Smooth muscle cell of the brain vasculature (primary cell): Measurements from ENCODE around the gene TIMM10B.
A peak's percentile ranks its signal among the peaks of the same experiment; 100 is the strongest.

Experiments
- DNase-seq: peaks from one replicate; pipeline ENCODE4 v3.0.0-alpha.2; 2012; ENCODE audit warnings: low read depth, low spot score

Gene TIMM10B

GRCh38 chr11:6481012-6481923, at the start of gene TIMM10B, which contains the start of gene ARFIP2:
TIMM10B (plus strand) TSS chr11:6481501; CDS start chr11:6481517, 16 bp downstream.
ARFIP2 (minus strand) TSS chr11:6481331; CDS start chr11:6480421, 910 bp downstream.
- DNase-seq, result peak; percentile 91

GRCh38 chr11:6431861-6432260, 49.4 kb upstream of the TIMM10B start:
- no peak for DNase-seq

- DNase-seq, result no peak
Observed at GRCh38 chr11:6433998-6434660, 47.2 kb upstream of the TIMM10B start.

- DNase-seq, result no peak
Observed at GRCh38 chr11:6437423-6437822, 43.9 kb upstream of the TIMM10B start.

- DNase-seq, result no peak
Observed at GRCh38 chr11:6437993-6438392, 43.3 kb upstream of the TIMM10B start.

DNA sequence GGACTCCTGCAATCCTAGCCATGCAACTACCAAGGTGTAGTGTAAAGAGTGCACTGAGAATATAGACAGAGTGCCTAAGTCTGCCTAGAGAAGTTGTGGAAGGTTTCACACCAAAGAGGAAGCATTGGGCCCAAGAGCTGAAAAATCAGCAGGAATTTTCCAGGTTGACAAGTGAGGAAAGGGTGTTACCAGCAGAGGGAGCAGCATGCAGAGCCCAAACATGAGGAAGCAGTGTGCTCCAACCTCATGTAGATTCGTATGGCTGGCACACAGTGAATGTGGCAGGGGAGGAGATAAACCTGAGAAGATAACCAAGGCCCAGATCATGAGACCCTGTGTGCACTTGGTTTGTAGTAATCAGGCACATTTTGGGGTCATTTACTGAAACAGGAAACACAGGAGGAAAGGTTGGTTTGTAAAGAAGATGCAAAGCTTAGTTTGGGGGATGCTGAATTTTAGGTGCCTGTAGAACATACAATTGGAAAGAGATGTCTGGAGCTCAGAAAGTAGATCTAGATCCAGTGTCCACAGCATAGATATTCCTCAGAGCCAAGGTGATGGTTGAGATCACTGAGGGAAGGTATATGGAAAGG, 42.2 kb upstream of the TIMM10B start:
- DNase-seq, result no peak

DNA sequence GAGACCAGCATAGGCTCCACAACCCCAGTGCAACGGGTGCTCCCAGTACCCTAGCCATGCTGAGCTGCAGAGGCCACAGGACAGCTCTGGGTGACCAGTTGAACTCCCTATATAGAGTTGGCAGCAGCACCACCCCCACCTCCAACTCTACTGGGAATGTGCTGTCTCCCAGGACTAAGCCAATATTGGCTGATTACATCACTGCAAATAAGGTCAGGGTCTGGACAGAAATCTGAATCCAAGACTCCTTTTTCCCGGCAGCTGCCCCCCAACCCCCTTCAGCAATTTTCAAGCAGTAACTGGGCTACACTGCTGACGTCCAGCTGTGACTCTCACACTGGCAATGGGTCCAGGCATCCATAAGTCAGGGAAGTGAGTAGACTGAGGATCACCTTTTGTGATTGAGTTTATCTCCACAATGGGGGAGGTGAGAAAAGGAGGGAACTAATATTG, 40.4 kb upstream of the TIMM10B start, which contains the start of gene HPX:
HPX (minus strand) TSS at position 82 of the 453 bp plus-strand sequence; CDS start at position 58, 24 bp downstream.
- no peak for DNase-seq

DNA sequence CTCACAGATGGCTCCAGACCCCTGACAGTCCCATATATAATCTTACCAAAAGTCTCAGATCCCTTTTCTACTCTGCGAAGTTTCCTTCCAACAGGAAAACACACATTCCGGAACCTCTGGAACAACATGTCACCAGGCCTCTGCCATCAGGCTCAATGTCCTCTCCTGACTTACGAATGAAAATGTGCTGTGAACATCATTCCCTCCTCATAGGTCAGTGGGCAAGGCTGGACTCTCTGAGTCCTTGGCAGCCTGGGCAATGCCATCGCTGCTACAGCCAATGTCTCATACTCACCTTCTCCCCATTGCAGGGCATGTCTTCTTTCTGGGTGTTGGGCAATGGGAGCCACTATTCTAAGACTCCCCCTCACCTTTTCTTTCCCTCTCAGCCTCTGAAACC, 38.9 kb upstream of the TIMM10B start:
- no peak for DNase-seq

DNA sequence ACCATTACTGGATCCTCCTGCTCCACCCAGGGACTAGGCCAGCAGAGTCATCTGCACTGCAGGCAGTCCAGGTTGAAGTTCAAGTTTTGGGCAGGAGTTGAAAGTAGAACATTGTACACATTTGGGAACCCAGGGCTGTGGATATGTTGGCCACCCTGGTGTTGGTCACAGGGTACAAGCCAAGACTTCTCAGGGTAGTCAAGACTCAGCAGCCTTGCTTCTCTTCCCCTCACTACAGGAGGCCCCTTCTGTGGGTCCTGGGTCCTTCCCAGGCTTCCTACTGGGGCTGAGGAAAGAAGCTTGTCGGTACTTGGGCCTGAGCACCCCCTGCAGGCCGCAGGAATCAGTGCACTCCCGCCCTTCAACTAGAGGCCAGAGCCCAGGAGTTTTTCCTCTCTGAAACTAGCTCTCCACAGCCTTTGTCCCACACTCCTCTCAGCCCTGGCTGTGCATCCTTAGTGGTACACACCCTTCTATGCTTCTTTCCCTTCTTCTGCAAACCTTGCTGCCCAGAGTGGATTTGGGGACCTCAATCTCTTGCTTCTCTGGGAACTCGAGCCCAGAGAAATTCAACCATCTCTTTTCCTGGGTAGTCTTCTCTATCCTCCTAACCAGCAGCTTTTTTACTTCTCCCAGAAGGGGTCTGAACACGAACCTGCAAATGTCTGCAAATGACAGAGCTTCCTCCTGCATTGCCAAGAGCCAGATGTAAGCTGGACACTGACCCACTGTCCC, 37.9 kb upstream of the TIMM10B start:
- no peak for DNase-seq

DNA sequence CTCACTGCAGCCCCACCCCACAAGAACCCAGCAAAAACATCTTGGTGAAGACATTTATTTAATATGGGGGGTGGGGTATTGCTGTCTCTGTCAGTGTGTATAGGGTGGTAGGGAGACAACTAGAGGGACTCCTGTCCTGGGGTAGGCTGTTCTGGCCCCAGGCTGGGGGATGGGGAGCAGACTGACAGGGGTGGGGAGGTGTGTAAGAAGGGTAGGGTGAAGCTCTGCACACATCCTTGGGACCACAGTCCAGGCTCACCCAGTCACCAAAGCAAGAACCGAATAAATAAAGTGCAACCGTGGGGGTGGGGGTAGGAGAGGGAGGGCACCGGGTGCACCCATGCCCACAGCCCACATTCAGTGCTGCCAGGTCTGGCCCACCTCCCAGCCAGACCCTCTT, 32.7 kb upstream of the TIMM10B start:
- no peak for DNase-seq

DNA sequence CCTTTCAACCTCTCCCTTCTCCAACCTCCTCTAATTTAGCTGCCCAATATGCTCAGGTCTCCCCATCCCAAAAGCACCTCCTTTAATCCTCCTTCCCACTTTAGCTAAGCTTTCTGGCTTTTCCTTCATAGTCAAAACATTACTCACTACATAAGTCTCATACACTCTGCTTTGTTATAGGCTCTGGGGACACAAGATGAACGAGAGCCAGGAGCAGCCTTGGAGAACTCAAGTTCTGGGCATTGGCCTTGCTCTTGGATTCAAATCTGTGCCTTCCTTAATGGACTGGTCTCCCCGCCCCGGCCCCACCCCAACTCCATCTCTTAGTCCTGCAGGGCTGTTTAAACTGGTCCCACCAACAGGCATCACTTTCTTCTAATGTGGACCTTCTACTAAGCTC, 29.1 kb upstream of the TIMM10B start:
- no peak for DNase-seq

DNA sequence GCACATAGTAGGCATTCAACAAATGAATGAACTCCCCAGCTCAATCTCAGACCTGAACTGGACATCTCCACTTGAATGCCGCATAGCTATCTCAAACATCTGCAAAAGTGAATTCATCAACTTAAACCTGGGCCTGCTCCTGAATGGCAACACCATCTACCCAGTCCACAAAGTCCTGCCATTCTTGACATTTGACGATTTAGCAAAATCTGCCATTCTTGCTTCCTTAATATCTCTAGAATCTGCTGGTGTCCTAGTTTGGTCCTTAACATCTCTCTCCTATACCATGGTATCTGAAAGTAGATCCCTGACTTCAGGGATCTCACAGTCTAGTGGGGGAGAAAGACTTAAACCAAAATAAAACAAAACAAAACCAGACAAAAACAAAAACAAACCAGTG, 28.1 kb upstream of the TIMM10B start:
- no peak for DNase-seq

- no peak for DNase-seq
Observed at GRCh38 chr11:6455070-6455469, 26.2 kb upstream of the TIMM10B start.

DNA sequence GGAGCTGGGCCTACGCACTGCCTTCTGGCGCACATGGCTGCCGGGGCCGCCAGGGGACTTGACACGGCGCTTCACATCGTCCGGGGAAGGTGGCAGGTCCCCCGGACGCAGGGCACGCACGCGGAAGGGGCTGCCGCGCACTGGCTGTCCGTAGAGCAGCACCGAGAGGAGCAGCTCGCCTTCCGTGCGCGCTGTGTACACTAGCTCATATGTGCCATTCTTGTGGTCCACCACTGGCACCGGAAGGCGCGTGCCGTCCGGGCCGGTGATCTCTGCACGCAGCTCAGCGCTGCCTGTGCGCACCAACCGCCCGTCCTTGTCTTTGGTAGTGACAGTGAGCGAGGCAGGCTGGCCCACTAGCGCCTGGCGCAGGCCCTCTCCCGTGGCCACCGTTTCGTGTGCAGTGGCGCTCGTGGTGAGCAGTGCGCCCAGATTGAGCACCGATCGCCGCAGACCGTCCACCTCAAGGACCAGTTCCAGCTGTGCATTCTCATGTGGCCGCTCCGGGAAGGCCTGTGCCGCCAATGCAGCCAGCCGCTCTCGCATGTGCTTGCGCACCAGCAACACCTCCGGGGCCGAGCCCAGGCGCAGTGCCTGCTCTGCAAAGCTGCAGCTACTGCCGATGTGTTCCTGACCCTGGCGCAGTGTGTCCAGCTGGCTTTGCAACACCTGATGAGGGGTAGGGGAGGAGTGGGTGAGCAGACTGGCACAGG, 24.8 kb upstream of the TIMM10B start:
- no peak for DNase-seq

DNA sequence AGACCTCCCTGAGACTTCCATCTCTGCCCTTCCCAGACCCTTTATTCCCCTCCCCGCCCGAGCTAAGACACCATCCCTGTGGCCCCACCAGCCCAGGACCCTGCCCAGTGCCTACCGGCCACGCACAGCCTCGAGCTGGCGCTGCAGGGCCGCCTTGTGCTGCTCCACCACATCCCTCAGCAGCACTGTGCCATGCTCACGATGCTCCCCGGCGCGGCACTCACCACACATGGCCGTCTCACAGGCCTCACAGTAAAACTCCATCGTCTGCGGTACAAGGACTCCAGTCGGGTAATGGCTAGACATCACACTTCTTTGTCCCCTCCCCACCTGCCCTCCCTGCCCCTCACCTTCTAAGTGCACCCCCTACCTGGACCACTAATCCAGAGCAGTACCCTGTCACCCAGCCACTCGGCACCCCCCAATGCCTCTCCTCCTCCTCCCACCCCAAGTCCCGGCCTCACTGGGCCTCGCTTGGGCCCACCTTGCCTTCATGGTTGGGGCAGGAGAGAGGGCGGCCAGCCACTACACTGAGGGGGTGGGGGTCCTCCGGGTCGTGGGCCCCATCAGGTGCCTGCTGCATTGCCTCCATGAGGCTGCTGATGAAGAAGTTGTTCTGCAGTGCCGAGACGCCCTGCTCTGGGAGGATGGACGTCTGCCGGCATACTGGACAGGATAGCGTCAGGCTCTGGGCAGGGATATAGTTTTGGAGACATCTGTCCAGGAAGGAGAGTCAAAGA, 23.6 kb upstream of the TIMM10B start:
- no peak for DNase-seq

DNA sequence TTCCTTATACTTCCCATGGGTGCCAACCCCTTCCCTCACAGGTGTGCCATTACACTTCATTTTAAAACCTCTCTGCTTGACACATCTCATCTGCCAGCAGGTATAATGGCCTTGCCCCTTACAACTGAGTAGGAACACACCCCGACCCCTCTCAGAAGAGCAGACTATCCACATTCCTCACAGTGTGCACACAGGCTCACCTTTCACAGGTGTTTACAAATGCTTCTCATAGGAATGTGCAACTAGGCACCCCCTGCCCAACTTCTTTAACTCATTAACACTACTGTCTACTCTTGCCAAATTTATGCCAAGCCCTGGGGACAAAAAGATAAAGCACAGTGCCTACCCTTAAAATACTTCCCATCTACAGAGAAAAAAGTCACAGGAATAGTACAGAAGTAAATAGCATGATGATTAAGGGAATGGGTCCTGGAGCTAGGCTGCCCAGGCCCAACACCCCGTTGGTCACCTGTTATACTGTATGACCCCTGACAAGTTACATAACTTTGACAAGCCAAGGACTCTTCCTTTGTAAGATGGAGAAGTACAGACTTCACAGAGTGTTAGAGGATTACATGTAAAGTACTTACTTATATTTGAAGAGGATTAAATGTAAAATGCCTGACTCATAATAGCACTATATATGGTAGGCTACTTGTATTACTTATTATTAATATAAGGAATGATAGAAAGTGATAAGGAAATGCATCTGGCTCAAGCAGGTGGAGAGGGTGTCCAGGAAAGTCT, 22.8 kb upstream of the TIMM10B start:
- no peak for DNase-seq

DNA sequence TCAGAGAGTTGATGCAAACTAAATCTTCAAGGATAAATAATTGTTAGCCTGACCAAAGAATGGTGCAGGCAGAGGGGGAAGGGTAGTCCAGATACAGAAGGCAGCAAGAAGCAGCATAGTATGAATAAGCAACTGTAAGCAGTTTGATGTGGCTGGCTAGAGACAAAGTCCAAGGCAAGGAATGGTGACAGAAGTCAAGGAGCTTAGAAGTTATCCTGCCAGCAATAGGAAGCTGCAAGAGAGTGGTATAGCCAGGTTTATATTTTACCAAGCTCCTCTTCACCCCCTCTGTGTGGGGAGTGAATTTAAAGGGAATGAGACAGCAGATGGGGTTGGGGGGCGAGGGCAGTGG, 22.2 kb upstream of the TIMM10B start:
- DNase-seq, result no peak

DNA sequence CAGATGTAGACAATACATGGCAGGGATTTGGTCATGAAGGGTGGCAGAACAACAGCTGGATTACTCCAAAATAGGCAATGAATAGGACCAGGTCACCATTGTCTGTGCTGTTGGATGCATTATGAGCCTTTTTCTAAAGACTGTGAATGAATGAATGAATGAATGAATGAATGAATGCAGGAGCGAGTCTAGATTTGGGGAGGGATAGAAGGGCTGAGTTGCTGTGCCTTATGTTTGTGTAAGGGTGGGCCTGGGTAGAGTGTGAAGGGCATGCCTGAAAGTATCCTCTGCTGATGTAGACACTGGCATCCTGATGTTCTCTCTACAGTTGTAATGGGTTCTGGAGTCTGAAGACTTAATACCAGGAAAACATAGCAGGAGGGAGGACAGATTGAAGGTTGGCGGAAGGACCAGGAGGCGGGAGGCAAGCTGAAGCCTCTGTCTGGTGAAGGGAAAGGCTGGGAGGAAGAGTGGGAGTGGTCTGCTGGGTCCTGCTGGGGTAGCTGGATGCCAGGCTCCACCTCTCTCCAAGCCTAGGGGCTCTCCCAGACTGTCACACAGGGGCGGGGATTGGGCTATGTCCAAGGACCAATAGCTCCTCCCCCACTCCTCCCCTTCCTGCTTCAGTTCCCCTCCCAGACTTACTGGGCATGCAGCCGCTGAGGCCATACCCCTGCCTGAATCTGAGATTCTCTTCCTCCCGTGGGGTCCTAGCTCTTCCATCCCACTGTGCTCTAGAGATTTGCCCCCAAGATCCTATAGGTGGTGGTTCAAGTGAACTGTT, 12.4 kb upstream of the TIMM10B start:
- DNase-seq, result peak; percentile 87

GRCh38 chr11:6469599-6469998, 11.7 kb upstream of the TIMM10B start:
- no peak for DNase-seq
